Mucosa of gallbladder (tissue), 1 donor: ENCODE data around the gene MEG3. TPM values are rescaled to one million over a fixed set of nuclear protein-coding genes. Genes with fewer than 3 reads are reported as not detected.

Experiments used
- DNase-seq: peaks from one replicate; pipeline ENCODE4 v3.0.0-alpha.2; 2020; ENCODE audit warnings: low spot score
- total RNA-seq: library from RNA; stranded (reverse); gene quantifications from one replicate; pipeline ENCODE4 v1.2.1, GENCODE V29; 2021
- donor health status: DM: no; HTN: no; CAD: no.

Gene MEG3
- total RNA-seq, 1 donor from 2014 or later, result 132 TPM

DNA sequence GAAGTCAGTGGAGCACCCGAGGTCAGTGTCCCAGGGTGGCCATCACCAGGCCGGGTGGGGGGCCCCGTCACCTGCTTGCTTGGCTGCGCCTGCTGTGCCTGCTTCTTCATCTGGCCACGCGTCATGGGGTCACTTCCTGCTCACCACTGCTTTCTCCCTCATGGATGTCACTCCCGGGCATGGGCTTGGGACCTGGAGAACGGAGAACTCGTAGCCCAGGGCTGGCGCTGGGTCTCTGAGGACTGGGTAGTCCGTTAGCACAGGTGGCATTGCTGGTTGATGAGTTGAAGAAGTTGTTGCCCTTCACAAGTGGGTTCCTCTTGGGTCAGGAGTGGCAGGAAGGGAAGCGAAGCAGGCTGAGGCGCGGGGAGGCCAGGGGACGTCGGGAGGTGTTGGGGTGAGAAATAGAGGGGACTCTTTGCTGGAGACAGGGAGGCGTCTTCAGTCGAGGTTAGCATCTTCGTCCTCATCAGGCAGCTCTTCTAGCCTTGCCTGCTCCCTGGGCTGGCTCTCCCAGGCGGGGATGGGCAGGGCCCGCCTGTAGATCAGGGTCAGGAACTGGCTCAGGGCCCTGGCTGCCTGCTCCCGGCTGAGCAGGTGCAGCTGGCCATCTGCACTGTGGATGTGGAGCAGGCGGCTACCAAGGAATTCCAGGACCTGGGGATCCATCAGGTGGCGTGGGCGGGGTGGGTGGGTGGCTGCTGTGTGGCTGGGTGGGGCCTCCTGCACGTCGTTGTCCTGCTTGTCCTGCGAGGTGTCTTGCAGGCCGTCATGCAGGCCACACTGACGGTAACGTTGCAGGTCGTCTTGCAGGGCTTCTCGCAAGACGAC lies 54.6 kb downstream of the MEG3 start:
- no peak for DNase-seq

DNA sequence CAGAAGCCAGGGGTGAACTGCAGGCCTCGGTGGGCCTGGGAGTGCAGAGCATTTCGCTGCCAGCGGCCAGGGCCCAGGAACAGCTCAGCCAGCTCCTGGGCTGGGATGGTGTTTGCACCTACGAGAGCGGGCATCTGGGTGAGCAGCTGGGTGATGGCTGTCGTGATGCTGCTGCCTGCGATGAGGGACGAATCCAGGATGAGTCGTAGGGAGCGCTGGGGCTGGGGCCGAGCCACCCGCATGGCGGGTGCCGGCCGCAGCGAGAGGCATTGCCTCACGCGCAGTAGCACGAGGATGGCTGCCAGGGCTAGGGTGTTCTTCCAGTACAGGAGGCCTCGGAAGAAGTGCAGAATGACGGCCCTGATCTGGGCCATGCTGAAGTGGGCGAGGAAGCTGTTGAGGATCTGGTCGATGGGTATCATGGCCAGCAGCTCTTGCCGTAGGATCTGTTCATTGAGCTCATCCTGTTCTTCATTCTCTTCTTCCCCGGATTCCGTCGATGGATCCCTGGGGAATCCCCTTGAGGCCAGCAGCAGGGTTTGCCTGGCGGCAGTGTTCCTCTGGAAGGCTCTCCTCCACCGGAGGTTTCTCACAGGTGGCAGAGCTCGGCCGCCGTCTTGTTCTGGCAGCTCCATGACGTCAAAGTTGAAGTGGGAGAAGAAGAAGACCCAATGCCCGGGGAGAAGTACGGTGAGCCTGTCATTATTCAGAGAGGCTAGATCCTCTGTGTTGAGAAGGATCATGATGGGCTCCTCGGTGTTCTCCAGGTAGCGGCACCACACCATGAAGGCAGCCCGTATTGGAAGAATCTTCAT lies 55.5 kb downstream of the MEG3 start:
- no peak for DNase-seq

DNA sequence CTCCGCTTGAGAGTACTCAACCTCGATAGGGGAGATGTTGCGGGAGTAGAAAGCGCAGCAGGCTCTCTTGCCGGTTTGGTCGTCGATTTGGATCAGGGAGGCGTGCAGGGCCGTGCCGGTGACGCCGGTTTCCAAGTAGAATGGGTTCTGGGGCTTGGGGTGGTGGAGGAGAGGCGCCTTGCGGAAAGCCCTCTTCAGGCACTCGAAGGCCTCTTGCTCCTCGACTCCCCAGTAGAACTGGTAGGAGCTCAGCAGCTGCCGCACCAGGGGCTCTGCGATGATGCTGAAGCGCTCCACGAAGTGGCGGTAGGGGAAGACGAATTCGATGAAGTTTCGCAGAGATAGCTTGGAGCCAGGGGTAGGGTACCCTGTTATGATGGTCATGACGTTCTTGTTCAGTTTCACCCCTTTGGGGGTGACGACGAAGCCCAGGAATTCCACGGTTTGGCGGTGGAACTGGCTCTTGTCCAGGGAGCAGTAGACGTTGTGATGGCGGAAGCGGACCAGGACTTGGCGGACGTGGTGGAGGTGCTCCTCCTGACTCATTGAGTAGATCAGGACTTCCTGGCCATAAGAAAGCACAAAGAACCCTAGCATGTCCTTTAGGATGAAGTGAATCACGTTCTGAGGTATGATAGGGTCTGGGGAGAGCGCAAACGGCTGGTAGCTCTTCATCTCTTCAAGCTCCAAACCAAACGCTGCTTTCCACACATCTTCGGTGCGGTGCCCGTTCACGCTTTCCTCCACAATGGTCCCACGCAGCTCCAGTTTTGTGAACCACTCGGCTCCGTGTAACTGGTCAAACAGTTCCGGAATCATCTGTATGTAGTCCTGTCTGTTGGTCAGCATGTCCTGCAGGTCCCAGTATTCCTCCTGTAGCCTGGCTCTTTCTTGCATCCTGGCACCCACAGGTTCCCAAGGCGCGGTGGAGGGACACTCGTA lies 56.4 kb downstream of the MEG3 start:
- no peak for DNase-seq

DNA sequence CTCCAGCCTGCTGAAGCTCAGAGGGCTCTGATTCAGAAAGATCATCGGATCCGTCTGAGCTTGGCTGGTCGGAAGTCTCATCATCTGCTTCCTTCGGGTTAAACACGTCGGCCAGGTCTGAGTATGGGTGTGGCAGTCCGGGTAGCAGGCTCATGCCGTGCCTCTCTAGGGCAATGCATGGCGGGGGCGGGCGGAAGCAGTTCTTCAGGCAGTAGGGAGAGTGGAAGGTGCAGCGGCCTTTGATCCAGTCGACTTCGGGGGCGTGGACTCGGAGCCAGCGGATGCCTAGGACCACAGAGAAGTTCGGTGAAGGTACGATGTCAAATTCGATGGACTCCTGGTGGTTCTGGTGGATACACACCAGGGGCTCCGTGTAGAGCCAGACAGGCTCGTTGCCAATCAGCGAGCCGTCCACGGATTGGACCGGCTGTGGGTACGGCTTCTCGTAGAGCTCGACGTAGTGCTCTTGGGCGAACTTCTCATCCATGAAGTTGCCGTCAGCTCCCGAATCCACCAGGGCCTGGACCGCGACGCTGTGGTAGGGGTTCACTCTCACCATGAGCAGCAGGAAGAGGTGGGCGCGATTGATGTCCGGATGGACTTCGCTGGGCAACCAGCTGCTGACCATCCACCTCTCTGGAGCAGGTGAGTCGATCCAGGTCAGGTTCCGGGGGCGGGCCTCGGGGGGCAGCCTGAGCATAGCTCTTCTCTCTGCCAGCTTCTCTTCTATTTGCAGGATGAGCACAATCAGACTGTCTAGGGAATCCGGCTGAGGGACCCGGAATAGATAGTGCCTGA lies 57.3 kb downstream of the MEG3 start:
- DNase-seq, result no peak

DNA sequence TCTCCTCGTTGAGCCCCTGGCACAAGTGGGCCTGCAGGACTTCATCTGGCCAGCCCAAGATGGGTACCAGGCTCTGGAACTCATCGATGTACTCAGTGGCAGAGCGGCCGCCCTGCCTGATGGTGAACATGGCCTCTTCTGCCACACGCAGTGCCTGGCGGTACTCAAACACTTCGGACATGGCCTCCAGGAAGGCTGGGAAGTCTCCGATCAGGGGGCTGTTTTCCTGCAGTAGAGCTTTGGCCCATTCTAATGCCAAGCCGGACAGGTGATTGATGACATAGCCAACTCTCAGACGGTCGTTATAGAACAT lies 57.8 kb downstream of the MEG3 start:
- DNase-seq, result no peak

DNA sequence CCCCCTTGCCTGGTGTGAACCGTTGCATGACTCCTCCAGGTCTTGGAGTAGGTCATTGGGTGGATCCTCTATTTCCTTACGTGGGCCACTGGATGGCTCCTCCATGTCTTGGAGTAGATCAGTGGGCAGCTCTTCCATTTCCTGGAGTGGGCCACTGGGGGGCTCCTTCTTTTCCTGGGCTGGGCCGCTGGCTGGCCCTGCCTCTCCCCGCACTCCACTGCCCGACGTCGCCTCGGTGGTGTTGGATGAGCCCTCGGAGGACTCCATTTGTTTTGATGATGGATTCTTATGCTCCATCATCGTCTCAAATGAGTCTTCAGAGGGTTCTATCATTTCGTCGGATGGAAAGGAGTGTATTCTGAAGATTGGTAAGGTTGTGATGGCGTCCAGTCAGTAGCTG lies 58.5 kb downstream of the MEG3 start:
- no peak for DNase-seq

DNA sequence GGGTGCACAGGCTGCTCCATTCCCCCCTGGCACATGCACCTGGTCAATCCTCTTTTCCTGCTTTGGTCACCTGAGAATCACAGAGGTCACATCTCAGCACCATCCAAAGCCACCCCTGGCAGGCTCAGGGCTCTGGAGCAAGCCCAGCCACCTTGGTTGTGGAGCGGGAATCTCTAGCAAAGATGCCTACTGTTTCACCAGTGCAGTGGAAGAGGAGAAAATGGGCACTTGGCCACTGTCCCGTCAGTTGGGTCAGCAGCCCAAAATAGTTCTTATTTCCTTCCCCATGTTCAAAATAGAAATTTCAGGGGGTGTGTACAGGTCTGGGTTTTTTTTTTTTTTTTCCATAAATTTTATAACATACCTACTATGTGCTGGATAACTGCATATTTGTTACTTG lies 59.3 kb downstream of the MEG3 start:
- no peak for DNase-seq

DNA sequence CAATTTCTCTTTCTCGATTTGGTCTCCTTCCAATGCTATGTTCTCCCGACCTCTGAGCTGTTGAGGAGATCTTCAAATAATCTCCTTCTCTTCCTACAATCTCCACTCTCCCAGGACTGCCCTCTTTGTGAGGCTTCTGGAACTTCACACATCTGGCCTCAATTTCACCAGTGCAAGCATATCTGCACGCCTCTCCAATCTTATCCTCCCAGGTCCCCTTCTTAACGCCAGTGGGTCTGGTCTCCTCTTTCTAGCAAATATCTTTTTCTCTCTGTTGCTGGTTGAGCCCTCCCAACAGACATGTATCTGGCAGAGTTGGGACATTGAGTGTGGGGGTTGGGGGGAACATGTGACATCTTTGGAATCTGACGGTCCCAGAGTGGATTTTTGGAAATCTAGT lies 59.7 kb downstream of the MEG3 start:
- DNase-seq, result no peak

DNA sequence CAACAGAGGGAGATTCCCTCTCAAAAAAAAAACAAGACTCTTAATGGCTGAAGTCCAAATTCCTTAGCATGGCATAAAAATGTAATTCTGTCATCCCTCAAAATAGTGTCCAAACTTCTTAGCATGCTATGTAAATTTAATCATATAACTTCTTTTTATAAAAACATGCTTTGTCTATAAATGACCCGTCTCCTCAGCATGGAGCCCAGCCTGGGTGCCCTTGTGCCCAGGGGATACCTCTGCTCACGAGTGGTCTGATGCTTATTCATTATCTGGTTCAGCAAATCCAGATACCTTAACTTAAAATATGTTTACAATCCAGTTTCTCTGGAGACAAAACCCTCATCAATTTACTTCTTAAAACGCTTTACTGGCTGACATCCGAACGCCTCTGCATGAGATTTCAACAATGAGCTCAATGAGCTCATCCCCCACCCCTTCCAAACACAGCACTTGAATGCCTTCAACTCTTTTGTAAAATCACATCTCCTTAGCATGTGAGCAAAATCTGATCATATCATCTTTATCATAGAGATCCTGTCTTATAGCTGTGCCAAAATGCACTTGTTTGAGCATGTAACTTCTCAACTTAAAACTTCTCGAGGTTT lies 61.9 kb downstream of the MEG3 start:
- DNase-seq, result no peak

DNA sequence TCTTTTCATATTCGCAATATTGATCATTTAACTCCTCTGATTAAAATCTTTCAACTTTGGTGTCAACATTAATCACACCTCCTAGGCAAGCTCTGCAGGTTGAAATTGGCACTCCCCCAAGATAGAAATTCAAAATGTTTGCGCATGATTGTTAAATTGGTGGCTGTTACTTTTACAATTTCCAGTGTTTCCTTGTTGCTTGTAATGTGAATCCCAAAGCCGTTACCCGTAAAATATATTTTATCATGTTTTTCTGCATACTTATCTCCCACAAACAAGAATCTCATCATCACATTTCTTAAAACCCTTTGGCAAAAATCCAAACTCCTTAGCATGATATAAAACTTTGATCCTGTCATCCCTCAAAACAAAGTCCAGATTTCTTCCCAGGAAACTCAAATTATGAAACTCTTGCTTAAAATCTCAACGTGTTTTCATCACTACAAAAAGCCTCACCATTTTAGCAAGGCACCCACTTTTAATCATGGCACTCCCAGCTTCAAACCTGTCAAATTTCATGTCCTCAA lies 62.9 kb downstream of the MEG3 start:
- DNase-seq, result no peak

DNA sequence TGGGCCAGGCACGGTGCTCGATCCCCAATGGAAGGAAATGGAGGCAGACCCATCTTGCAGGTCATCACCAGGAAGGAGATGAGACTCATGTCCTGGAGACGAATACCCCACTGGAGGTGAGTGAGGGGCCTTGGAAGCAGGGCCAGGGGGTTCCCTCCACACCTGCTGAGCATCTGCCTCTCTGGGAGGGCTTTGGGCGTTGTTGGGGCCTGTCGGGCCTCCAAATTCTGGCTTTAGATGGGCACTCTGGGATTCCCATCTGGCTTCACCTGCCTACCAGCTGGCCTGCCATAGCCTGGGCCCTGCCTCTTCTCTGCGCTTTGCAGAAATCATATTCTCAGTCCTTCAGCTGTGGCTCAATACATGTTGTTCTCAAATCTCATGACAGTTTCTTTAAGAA lies 63.7 kb downstream of the MEG3 start:
- no peak for DNase-seq

DNA sequence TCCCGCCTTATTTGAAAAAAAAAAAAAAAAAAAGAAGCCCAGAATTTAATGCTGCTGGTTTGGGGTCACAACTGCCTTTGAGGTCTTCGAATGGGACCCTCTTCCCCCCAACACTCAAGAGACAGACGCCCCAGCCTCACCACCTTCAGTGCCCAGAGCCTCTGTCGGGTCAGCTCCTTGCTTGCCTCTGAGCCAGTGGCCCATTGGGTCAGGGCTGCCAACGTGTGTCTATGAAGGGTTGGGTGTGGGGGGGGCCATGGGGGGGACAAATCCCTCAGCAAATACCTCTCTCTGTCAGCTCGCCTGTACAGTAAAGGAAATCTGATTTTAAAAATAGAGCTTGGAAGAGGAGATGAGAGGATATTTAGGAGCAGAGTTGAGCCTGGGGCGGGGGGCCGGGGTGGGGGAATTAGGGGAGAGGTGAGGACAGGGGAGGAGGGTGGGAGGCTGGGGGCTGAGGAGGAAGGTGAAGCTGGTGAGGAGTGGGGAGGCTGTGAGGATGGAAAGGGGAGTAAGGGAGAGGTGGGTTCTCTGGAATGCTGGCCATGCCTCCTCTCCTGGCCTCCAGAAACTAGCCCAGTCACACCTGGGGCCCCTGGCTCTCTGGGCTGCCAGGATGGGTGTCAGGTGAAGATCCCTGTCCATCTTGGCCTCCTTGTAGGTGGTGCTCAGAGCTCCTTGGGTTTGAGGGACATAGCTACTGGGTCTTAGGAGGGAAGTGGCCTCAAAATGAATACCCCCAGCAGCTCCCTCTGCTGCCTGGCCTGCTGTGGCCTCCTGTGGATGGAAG lies 64.3 kb downstream of the MEG3 start:
- no peak for DNase-seq

DNA sequence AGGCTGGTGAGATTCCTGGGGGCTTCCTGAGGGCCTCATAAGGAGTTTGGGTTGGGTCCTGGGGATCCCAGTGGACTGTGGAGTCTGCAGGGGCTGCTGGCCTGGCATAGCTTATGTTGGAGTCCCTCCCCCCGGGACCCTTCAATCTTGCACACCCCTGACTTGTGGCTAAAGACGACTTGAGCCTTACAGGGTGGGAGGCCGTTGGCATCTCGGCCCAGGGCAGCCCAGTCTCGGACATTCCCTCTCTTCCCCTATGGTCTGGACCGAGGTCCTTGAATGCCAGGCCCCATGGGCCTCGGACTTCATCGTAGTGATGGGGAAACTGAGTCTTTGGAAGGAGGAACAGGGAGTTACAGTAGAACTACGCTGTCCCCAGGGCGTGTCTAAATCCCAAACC lies 65.1 kb downstream of the MEG3 start:
- DNase-seq, result no peak

DNA sequence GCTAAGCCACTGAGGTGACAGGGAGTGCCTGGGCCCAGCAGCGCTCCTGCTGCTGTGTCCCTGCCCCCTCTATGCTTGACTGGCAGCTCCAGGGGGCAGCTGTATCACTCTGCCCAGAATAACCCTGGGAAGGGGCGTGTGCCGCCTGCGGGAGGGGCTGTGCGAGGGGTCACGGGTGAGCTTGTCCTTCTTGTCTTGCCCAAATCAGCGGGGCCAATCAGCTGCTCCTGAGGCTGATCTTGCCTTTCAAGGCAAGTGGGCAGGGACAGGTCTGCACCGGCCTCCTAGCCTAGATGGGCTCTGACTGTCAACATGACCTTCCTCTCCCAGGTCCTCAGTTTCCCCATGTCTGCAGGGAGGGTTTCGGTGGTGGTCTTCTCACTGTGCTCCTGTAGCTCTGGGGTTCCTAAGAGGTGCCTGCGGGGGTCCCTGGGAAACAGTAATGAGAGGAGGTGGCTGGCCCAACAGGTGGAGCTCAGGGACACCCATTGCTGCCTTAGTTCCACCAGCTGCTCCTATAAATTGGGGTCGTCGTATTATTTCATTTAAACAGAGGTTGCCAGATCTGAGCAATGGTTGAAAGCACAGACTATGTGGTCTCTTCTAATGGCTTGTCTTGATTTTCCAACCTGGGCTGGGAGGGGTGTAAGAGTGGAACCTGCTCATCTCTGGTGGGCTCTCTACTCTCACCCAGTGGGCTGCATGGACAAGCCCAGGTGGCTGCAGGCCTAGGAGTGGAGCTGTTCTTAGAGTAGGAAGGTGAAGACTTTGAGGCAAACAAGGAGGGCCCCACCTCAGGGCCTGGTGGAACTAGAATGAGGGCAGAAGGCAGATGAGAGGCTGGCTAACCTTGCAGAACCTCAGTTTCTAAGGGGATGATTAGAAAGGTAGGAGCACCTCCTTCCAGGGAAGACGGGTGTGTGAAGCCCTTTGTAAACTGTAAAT lies 65.9 kb downstream of the MEG3 start:
- no peak for DNase-seq

DNA sequence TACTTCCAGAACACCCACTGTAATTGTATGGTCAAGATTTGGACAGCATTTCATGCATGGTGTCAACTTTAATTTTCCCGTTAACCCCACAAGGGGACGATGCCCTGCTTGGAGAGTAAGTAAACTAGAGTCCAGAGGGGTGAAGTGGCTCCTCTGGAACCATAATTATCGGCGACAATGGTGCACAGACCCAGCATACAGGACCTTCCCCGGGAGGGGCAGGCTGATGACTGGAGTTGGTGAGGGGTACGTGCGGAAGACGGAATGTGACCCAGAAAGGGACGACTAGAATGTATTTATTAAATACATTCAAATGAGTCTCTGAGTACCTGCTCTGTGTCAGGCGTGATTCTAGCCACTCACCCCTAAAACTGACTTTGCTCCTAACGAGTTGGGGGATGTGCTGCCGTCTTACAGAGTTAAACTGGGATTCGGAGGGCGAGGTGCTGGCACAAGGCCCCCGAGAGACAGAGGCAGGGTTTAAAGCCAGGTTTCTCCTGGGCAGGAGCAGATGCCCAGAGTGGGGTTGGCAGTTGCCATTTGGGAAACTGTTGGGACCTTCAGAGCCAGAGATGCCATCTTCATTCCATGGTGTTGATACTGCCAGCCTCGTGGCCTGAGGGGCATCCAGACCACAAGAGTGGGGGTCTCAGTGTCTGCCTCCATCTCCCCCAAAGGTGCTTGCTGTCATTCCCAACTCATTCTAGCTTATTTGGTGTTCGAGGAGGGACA lies 66.7 kb downstream of the MEG3 start:
- no peak for DNase-seq

DNA sequence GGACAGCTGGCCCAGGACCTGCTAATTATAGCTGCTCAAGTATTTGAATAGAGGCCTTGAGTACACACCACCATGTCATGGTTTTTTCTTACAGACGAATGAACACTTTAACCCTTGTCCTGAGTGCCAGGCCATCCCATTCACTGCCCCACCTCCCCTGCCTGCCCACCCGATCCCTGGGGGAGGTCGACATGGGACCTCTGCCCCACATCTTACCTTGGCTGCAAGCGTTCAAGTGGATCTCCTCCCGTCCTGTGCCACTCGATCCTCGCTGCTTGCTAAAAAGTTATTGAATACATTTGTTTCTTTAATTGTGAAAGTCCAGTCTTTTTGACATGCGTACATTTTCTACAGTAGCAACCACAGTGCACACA lies 67.3 kb downstream of the MEG3 start:
- no peak for DNase-seq

DNA sequence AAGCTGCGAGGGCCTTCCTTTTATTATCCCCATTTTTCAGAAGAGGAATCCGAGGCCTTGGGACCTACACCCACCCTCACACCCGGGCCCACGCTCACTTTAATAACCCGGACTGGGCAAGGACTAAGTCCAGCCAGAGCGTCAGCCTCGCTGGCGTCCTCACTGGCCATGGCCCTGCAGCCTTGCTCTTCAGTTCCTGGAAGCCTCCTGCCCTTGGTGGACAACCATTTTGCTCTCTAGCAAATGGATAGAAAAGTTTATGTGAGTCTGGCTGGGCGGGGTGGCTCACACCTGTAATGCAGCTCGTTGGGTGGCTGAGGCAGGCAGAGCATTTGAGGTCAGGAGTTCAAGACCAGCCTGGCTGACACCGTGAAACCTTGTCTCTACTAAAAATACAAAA lies 67.8 kb downstream of the MEG3 start:
- DNase-seq, result no peak

DNA sequence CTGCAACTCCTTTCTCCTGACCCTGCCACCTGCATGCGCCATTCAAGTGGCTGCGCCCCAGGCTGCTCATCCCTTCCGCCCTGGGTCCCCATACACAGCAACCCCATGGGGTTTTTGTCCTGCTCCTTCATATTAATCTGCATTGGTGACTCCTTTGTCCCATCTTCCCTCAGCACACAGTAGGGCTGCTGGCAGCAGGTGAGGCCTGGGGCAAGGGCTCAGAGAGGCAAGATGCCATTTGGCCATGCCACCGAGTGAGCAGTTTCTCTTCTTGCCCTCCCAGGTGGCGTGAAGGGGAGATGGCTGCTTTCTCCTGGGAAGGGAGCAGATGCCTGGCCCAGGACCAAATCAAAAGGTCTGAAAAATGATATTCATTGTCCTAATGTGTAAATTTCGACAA lies 68.5 kb downstream of the MEG3 start:
- DNase-seq, result no peak
